Measurements from ENCODE around the gene ADAMTS2.

Gene ADAMTS2

GRCh38 chr5:179268966-179269693, 76.1 kb downstream of the ADAMTS2 start:
- DNase-seq (ENCODE audit: low read depth in 3 of 3, low spot score in 1 of 3), result no peak

GRCh38 chr5:179268399-179268952, 76.8 kb downstream of the ADAMTS2 start:
- DNase-seq (ENCODE audit: low read depth in 3 of 3, low spot score in 1 of 3), result no peak

- no peak for DNase-seq (ENCODE audit: low read depth in 3 of 3, low spot score in 1 of 3)
Observed at GRCh38 chr5:179267671-179268083, 77.6 kb downstream of the ADAMTS2 start.

GRCh38 chr5:179267071-179267670, 78.1 kb downstream of the ADAMTS2 start:
- no peak for DNase-seq (ENCODE audit: low read depth in 3 of 3, low spot score in 1 of 3)

GRCh38 chr5:179266291-179267070, 78.8 kb downstream of the ADAMTS2 start:
- DNase-seq (ENCODE audit: low read depth in 3 of 3, low spot score in 1 of 3), result no peak

GRCh38 chr5:179265514-179266290, 79.6 kb downstream of the ADAMTS2 start:
- DNase-seq (ENCODE audit: low read depth in 3 of 3, low spot score in 1 of 3), result no peak

GRCh38 chr5:179264783-179265513, 80.3 kb downstream of the ADAMTS2 start:
- no peak for DNase-seq (ENCODE audit: low read depth in 3 of 3, low spot score in 1 of 3)

- no peak for DNase-seq (ENCODE audit: low read depth in 3 of 3, low spot score in 1 of 3)
Observed at GRCh38 chr5:179264053-179264782, 81.0 kb downstream of the ADAMTS2 start.

- no peak for DNase-seq (ENCODE audit: low read depth in 3 of 3, low spot score in 1 of 3)
Observed at GRCh38 chr5:179263391-179264052, 81.7 kb downstream of the ADAMTS2 start.

GRCh38 chr5:179262126-179262920, 82.9 kb downstream of the ADAMTS2 start:
- no peak for DNase-seq (ENCODE audit: low read depth in 3 of 3, low spot score in 1 of 3)

GRCh38 chr5:179261301-179262125, 83.7 kb downstream of the ADAMTS2 start:
- DNase-seq (ENCODE audit: low read depth in 3 of 3, low spot score in 1 of 3), result no peak

GRCh38 chr5:179260324-179261070, 84.8 kb downstream of the ADAMTS2 start:
- DNase-seq (ENCODE audit: low read depth in 3 of 3, low spot score in 1 of 3), result no peak

GRCh38 chr5:179259731-179260323, 85.4 kb downstream of the ADAMTS2 start:
- DNase-seq (ENCODE audit: low read depth in 3 of 3, low spot score in 1 of 3), result no peak

- no peak for DNase-seq (ENCODE audit: low read depth in 3 of 3, low spot score in 1 of 3)
Observed at GRCh38 chr5:179258922-179259730, 86.1 kb downstream of the ADAMTS2 start.

Measured in stimulated activated CD4-positive, alpha-beta T cell treated with anti-CD3 and anti-CD28 coated beads, TNF-alpha, amount 100 ng/mL, for 1 hour (primary cell).